ENCODE results near the gene IZUMO1.

DNA sequence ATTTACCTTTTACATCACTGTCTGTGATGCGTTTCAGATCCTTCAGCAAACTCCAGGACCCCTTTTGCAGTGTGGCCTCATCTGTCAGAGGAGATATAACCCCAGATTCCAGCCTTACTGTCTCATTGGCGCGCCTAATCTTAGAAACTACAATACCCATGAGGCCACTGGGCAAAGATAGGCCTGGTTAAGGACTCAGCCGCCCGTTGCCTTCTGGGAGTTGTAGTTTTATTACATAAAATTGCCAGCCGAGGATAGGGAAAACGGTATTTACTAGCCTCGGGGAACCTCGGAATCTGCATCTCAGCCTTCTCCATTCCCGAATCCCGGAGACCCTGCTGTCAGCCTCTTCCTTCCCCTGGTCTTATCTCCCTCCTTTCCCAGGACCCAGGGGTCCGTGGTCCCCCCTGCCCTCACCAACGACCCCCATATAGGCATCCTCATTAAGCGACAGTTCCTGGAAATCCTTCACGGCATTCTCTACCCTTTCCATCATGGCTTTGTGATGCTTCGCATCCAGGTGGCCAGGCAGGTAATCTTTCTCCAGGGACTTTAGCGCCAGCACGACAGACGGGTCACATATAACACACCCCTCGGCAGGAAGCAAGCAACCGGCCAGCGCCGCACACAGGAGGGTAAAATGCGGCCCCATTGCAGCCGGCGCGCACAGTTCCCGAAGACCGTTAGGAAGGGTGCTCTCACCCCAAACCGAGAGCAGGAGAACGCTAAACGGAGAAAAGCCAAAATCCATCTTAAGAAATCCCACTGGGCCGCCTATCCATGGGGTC lies 1.3 kb downstream of the IZUMO1 start:
- TF ChIP-seq POLR2A (IDR thresholded peaks at IDR 0.05) (no peak), POLR2AphosphoS5 (IDR thresholded peaks at IDR 0.05) (peak in 1 of 3 donors; percentile 40)
- TF ChIP-seq, protein P1, sequence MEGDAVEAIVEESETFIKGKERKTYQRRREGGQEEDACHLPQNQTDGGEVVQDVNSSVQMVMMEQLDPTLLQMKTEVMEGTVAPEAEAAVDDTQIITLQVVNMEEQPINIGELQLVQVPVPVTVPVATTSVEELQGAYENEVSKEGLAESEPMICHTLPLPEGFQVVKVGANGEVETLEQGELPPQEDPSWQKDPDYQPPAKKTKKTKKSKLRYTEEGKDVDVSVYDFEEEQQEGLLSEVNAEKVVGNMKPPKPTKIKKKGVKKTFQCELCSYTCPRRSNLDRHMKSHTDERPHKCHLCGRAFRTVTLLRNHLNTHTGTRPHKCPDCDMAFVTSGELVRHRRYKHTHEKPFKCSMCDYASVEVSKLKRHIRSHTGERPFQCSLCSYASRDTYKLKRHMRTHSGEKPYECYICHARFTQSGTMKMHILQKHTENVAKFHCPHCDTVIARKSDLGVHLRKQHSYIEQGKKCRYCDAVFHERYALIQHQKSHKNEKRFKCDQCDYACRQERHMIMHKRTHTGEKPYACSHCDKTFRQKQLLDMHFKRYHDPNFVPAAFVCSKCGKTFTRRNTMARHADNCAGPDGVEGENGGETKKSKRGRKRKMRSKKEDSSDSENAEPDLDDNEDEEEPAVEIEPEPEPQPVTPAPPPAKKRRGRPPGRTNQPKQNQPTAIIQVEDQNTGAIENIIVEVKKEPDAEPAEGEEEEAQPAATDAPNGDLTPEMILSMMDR (IDR thresholded peaks at IDR 0.05) = no peak

All from breast epithelium (tissue), 3 donors.